SK-N-SH treated with all-trans-retinoic acid at 6 μM for 48 hours (cell line): ENCODE results near the gene CLTCL1.

Experiments used
- ATAC-seq: fragments of 200-7000 bp; cut with Tn5 transposase; 3 replicates; pipeline ENCODE4 v1.9.1; 2020; ENCODE audit warnings: mild to moderate bottlenecking, moderate library complexity
- ARNTL ChIP-seq: fragments of 450-650 bp; formaldehyde crosslinking; IDR thresholded peaks from 2 replicates; pipeline ENCODE4 v1.5.0; 2020; ENCODE audit warnings: low read depth, mild to moderate bottlenecking, moderate library complexity, borderline replicate concordance
- BACH2 ChIP-seq: fragments of 250-450 bp; sonication (Bioruptor Pico); IDR thresholded peaks from 2 replicates; pipeline ENCODE4 v1.9.0; 2021; ENCODE audit warnings: mild to moderate bottlenecking, borderline replicate concordance
- CSDC2 ChIP-seq: fragments of 250-450 bp; sonication (Bioruptor Pico); IDR thresholded peaks from 2 replicates; pipeline ENCODE4 v1.5.0; 2020; ENCODE audit warnings: mild to moderate bottlenecking, moderate library complexity
- ESRRG ChIP-seq: fragments of 250-450 bp; sonication (Bioruptor Pico); IDR thresholded peaks from 2 replicates; pipeline ENCODE4 v1.6.1; 2021; ENCODE audit warnings: mild to moderate bottlenecking
- GLIS3 ChIP-seq: fragments of 250-450 bp; sonication (Bioruptor Pico); IDR thresholded peaks from 2 replicates; pipeline ENCODE4 v1.5.0; 2020; ENCODE audit warnings: mild to moderate bottlenecking, moderate library complexity
- ISL1 ChIP-seq: fragments of 250-450 bp; sonication (Bioruptor Pico); IDR thresholded peaks from 2 replicates; pipeline ENCODE4 v2.1.2; 2022; ENCODE audit warnings: mild to moderate bottlenecking, moderate library complexity
- OSR1 ChIP-seq: fragments of 250-450 bp; sonication (Bioruptor Pico); IDR thresholded peaks from 2 replicates; pipeline ENCODE4 v1.8.0; 2022; ENCODE audit warnings: moderate library complexity, mild to moderate bottlenecking, inconsistent platforms
- POU6F1 ChIP-seq: fragments of 250-450 bp; sonication (Bioruptor Pico); IDR thresholded peaks from 2 replicates; pipeline ENCODE4 v1.8.0; 2021; ENCODE audit warnings: low read depth, mild to moderate bottlenecking, moderate library complexity, borderline replicate concordance
- PPARA ChIP-seq: fragments of 250-450 bp; sonication (Bioruptor Pico); IDR thresholded peaks from 2 replicates; pipeline ENCODE4 v1.5.0; 2020; ENCODE audit warnings: mild to moderate bottlenecking, borderline replicate concordance
- RARB ChIP-seq: fragments of 250-450 bp; sonication (Bioruptor Pico); IDR thresholded peaks from 2 replicates; pipeline ENCODE4 v1.8.0; 2021; ENCODE audit warnings: mild to moderate bottlenecking, moderate library complexity
- SNAI2 ChIP-seq: fragments of 250-450 bp; sonication (Bioruptor Pico); IDR thresholded peaks from 2 replicates; pipeline ENCODE4 v1.5.0; 2020; ENCODE audit warnings: mild to moderate bottlenecking, moderate library complexity
- TCF4 ChIP-seq: fragments of 250-450 bp; sonication (Bioruptor Pico); IDR thresholded peaks from 2 replicates; pipeline ENCODE4 v1.8.0; 2021; ENCODE audit warnings: mild to moderate bottlenecking, moderate library complexity, borderline replicate concordance
- TOX ChIP-seq: fragments of 250-450 bp; sonication (Bioruptor Pico); IDR thresholded peaks from 2 replicates; pipeline ENCODE4 v1.8.0; 2021; ENCODE audit warnings: mild to moderate bottlenecking, moderate library complexity, borderline replicate concordance
- TSHZ2 ChIP-seq: fragments of 250-450 bp; sonication (Bioruptor Pico); IDR thresholded peaks from 2 replicates; pipeline ENCODE4 v1.5.0; 2020; ENCODE audit warnings: mild to moderate bottlenecking, moderate library complexity
- ZC3H10 ChIP-seq: fragments of 250-450 bp; sonication (Bioruptor Pico); IDR thresholded peaks from 2 replicates; pipeline ENCODE4 v1.5.1; 2021; ENCODE audit warnings: mild to moderate bottlenecking, moderate library complexity
- ZFP3 ChIP-seq: fragments of 250-450 bp; sonication (Bioruptor Pico); IDR thresholded peaks from 2 replicates; pipeline ENCODE4 v1.5.0; 2020; ENCODE audit warnings: mild to moderate bottlenecking, moderate library complexity
- ZFP30 ChIP-seq: fragments of 450-650 bp; formaldehyde crosslinking; IDR thresholded peaks from 2 replicates; pipeline ENCODE4 v1.5.0; 2022; ENCODE audit warnings: mild to moderate bottlenecking, moderate library complexity
- ZNF565 ChIP-seq: fragments of 450-650 bp; formaldehyde crosslinking; conservative IDR thresholded peaks from 2 replicates; pipeline ENCODE4 v1.5.0; 2020; ENCODE audit warnings: low read depth, mild to moderate bottlenecking, moderate library complexity
- ZNF70 ChIP-seq: fragments of 450-650 bp; formaldehyde crosslinking; IDR thresholded peaks from 2 replicates; pipeline ENCODE4 v1.5.0; 2020; ENCODE audit warnings: mild to moderate bottlenecking, moderate library complexity
- ZNF8 ChIP-seq: fragments of 450-650 bp; formaldehyde crosslinking; IDR thresholded peaks from 2 replicates; pipeline ENCODE4 v1.5.0; 2020; ENCODE audit warnings: mild to moderate bottlenecking, moderate library complexity
- TF ChIP-seq, protein P1 (sequence below): fragments of 250-450 bp; sonication (Bioruptor Pico); IDR thresholded peaks from 2 replicates; pipeline ENCODE4 v1.5.1; 2020; ENCODE audit warnings: low read depth, mild to moderate bottlenecking, moderate library complexity
- TF ChIP-seq, protein P2 (sequence below): fragments of 250-450 bp; sonication (Bioruptor Pico); IDR thresholded peaks from 2 replicates; pipeline ENCODE4 v1.5.1; 2021; ENCODE audit warnings: mild to moderate bottlenecking, moderate library complexity
- TF ChIP-seq, protein P3 (sequence below): fragments of 250-450 bp; sonication (Bioruptor Pico); IDR thresholded peaks from 2 replicates; pipeline ENCODE4 v1.8.0; 2020; ENCODE audit warnings: mild to moderate bottlenecking, moderate library complexity, borderline replicate concordance

The CLTCL1 gene

GRCh38 chr22:19194766-19195536, 96.6 kb downstream of the CLTCL1 start:
- TF ChIP-seq ARNTL, result no peak
- TF ChIP-seq, protein P1, sequence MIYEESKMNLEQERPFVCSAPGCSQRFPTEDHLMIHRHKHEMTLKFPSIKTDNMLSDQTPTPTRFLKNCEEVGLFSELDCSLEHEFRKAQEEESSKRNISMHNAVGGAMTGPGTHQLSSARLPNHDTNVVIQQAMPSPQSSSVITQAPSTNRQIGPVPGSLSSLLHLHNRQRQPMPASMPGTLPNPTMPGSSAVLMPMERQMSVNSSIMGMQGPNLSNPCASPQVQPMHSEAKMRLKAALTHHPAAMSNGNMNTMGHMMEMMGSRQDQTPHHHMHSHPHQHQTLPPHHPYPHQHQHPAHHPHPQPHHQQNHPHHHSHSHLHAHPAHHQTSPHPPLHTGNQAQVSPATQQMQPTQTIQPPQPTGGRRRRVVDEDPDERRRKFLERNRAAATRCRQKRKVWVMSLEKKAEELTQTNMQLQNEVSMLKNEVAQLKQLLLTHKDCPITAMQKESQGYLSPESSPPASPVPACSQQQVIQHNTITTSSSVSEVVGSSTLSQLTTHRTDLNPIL, result no peak
- TF ChIP-seq GLIS3, result no peak
- no peak for TF ChIP-seq ESRRG
- no peak for TF ChIP-seq TOX
- TF ChIP-seq PPARA (CRISPR knock-in tag), result no peak
- TF ChIP-seq ZFP3, result no peak
- no peak for TF ChIP-seq TSHZ2
- no peak for TF ChIP-seq TCF4 (CRISPR knock-in tag)
- TF ChIP-seq, protein P2, sequence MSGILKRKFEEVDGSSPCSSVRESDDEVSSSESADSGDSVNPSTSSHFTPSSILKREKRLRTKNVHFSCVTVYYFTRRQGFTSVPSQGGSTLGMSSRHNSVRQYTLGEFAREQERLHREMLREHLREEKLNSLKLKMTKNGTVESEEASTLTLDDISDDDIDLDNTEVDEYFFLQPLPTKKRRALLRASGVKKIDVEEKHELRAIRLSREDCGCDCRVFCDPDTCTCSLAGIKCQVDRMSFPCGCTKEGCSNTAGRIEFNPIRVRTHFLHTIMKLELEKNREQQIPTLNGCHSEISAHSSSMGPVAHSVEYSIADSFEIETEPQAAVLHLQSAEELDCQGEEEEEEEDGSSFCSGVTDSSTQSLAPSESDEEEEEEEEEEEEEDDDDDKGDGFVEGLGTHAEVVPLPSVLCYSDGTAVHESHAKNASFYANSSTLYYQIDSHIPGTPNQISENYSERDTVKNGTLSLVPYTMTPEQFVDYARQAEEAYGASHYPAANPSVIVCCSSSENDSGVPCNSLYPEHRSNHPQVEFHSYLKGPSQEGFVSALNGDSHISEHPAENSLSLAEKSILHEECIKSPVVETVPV (CRISPR knock-in tag), result no peak
- no peak for TF ChIP-seq POU6F1
- TF ChIP-seq CSDC2 (CRISPR knock-in tag), result no peak
- no peak for TF ChIP-seq OSR1 (CRISPR knock-in tag)
- TF ChIP-seq, protein P3, sequence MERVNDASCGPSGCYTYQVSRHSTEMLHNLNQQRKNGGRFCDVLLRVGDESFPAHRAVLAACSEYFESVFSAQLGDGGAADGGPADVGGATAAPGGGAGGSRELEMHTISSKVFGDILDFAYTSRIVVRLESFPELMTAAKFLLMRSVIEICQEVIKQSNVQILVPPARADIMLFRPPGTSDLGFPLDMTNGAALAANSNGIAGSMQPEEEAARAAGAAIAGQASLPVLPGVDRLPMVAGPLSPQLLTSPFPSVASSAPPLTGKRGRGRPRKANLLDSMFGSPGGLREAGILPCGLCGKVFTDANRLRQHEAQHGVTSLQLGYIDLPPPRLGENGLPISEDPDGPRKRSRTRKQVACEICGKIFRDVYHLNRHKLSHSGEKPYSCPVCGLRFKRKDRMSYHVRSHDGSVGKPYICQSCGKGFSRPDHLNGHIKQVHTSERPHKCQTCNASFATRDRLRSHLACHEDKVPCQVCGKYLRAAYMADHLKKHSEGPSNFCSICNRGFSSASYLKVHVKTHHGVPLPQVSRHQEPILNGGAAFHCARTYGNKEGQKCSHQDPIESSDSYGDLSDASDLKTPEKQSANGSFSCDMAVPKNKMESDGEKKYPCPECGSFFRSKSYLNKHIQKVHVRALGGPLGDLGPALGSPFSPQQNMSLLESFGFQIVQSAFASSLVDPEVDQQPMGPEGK (CRISPR knock-in tag), result no peak
- TF ChIP-seq RARB (CRISPR knock-in tag), result no peak
- TF ChIP-seq ISL1 (CRISPR knock-in tag), result no peak
- TF ChIP-seq SNAI2 (CRISPR knock-in tag), result no peak
- no peak for TF ChIP-seq ZNF565
- no peak for TF ChIP-seq ZC3H10 (CRISPR knock-in tag)
- no peak for ATAC-seq

GRCh38 chr22:19193879-19194278, 97.6 kb downstream of the CLTCL1 start:
- ATAC-seq, result no peak
- TF ChIP-seq POU6F1, result no peak
- TF ChIP-seq ZNF8 (CRISPR knock-in tag), result no peak
- TF ChIP-seq, protein P3 (CRISPR knock-in tag), result no peak
- no peak for TF ChIP-seq ESRRG
- no peak for TF ChIP-seq ZFP30 (CRISPR knock-in tag)
- TF ChIP-seq ZNF565, result no peak
- TF ChIP-seq GLIS3, result no peak
- no peak for TF ChIP-seq BACH2 (CRISPR knock-in tag)
- TF ChIP-seq TCF4 (CRISPR knock-in tag), result no peak
- TF ChIP-seq PPARA (CRISPR knock-in tag), result no peak
- no peak for TF ChIP-seq ZNF70 (CRISPR knock-in tag)
- no peak for TF ChIP-seq SNAI2 (CRISPR knock-in tag)
- TF ChIP-seq OSR1 (CRISPR knock-in tag), result no peak
- TF ChIP-seq, protein P2 (CRISPR knock-in tag), result no peak
- TF ChIP-seq, protein P1, result no peak
- TF ChIP-seq ZC3H10 (CRISPR knock-in tag), result no peak
- no peak for TF ChIP-seq CSDC2 (CRISPR knock-in tag)
- TF ChIP-seq TOX, result no peak
- no peak for TF ChIP-seq RARB (CRISPR knock-in tag)
